Osteoblast (primary cell): Measurements from ENCODE around the gene FBXO28. TPM values are rescaled to one million over a fixed set of nuclear protein-coding genes. Genes with fewer than 3 reads are reported as not detected.
"Not testable (repeated sequence)": the region's sequence is repeated elsewhere in the genome, so short reads cannot be mapped to it uniquely, and the experiment has no call there.

Source experiments
- DNase-seq: peaks from one replicate; pipeline ENCODE4 v3.0.0; 2011; ENCODE audit warnings: low spot score, mixed read lengths; ENCODE audit not compliant: insufficient read length; ENCODE audit errors: missing footprints
- H2AFZ ChIP-seq: 2 replicates; pipeline ENCODE4 v1.6.0; 2011; ENCODE audit warnings: mild to moderate bottlenecking, low read length
- H3K27ac ChIP-seq: 2 replicates; pipeline ENCODE4 v1.5.1; 2011; ENCODE audit warnings: mild to moderate bottlenecking, low read depth, low read length, moderate library complexity
- H3K27me3 ChIP-seq: 2 replicates; pipeline ENCODE4 v1.6.0; 2012; ENCODE audit warnings: mild to moderate bottlenecking, control low read depth, inconsistent platforms, low read length, moderate library complexity; ENCODE audit not compliant: insufficient read depth
- H3K36me3 ChIP-seq: 2 replicates; pipeline ENCODE4 v1.5.1; 2011; ENCODE audit warnings: mild to moderate bottlenecking, low read length, control low read depth, moderate library complexity; ENCODE audit not compliant: insufficient read depth
- H3K4me1 ChIP-seq: 2 replicates; pipeline ENCODE4 v1.5.1; 2011; ENCODE audit warnings: mild to moderate bottlenecking, low read length, control low read depth, moderate library complexity; ENCODE audit not compliant: insufficient read depth
- H3K4me2 ChIP-seq: 2 replicates; pipeline ENCODE4 v1.6.0; 2011; ENCODE audit warnings: mild to moderate bottlenecking, low read length; ENCODE audit not compliant: insufficient read depth
- H3K4me3 ChIP-seq: fragments of 200-600 bp; sonication (generic); 3 replicates; pipeline ENCODE4 v1.5.1; 2012; ENCODE audit warnings: mild to moderate bottlenecking, low read length, inconsistent platforms; ENCODE audit not compliant: insufficient read depth
- H3K79me2 ChIP-seq: 2 replicates; pipeline ENCODE4 v1.6.0; 2012; ENCODE audit warnings: mild to moderate bottlenecking, low read length, control low read depth, inconsistent platforms; ENCODE audit not compliant: insufficient read depth
- H3K9me3 ChIP-seq: 2 replicates; pipeline ENCODE4 v1.5.1; 2011; ENCODE audit warnings: low read depth, low read length, control low read depth
- H4K20me1 ChIP-seq: 2 replicates; pipeline ENCODE4 v1.6.0; 2012; ENCODE audit warnings: mild to moderate bottlenecking, low read length, control low read depth; ENCODE audit not compliant: insufficient read depth
- CTCF ChIP-seq: IDR thresholded peaks from 2 replicates; pipeline ENCODE4 v1.5.1; 2011; ENCODE audit warnings: mild to moderate bottlenecking, low read depth, low read length, moderate library complexity; ENCODE audit errors: extremely low read depth
- total RNA-seq: library from RNA; depleted of rRNA; stranded (reverse); fragments of >200 nt; gene quantifications from 2 replicates; pipeline ENCODE4 v1.2.3, GENCODE V29; 2012

The FBXO28 gene
- total RNA-seq, 1 donor: 35.5 TPM

- no peak overlapping the region for H3K4me3 ChIP-seq
- no peak overlapping the region for H2AFZ ChIP-seq
- H3K27me3 ChIP-seq: no peaks in the 10 kb centered on the region
- H3K36me3 ChIP-seq: no peaks in the 10 kb centered on the region
- TF ChIP-seq CTCF: no peak
- no peaks in the 10 kb centered on the region for H3K79me2 ChIP-seq
- H4K20me1 ChIP-seq: no peaks in the 10 kb centered on the region
- DNase-seq: no peak
- no peaks in the 10 kb centered on the region for H3K9me3 ChIP-seq
- no peak overlapping the region for H3K27ac ChIP-seq
- H3K4me2 ChIP-seq: no peak overlapping the region
- H3K4me1 ChIP-seq: peaks cover 30% of the 10 kb centered on the region
These were observed 87.5 kb downstream of the FBXO28 start for GRCh38 chr1:224201383-224201782.

- H3K4me2 ChIP-seq: no peak overlapping the region
- peaks cover 30% of the 10 kb centered on the region for H3K4me1 ChIP-seq
- no peaks in the 10 kb centered on the region for H3K9me3 ChIP-seq
- H2AFZ ChIP-seq: no peak overlapping the region
- no peak overlapping the region for H3K4me3 ChIP-seq
- H4K20me1 ChIP-seq: no peaks in the 10 kb centered on the region
- no peaks in the 10 kb centered on the region for H3K79me2 ChIP-seq
- no peak overlapping the region for H3K27ac ChIP-seq
- H3K27me3 ChIP-seq: no peaks in the 10 kb centered on the region
- DNase-seq: no peak
- H3K36me3 ChIP-seq: no peaks in the 10 kb centered on the region
- no peak for TF ChIP-seq CTCF
These were observed 87.9 kb downstream of the FBXO28 start for GRCh38 chr1:224201853-224202252.

GRCh38 chr1:224203243-224204016 lies 89.5 kb downstream of the FBXO28 start:
- Histone ChIP-seq H3K36me3 (no peaks in the 10 kb centered on the region), H3K79me2 (no peaks in the 10 kb centered on the region), H3K27me3 (no peaks in the 10 kb centered on the region), H3K4me3 (no peak overlapping the region), H4K20me1 (no peaks in the 10 kb centered on the region), H3K4me2 (peak overlapping the region; percentile 41), H2AFZ (peak overlapping the region; percentile 17), H3K27ac (peak overlapping the region; percentile 55), H3K9me3 (no peaks in the 10 kb centered on the region), H3K4me1 (peaks cover 30% of the 10 kb centered on the region)
- no peak for TF ChIP-seq CTCF
- peak; percentile 89 for DNase-seq

- Histone ChIP-seq H2AFZ (peak overlapping the region; percentile 83), H3K4me3 (peak overlapping the region; percentile 60), H3K9me3 (no peaks in the 10 kb centered on the region), H3K36me3 (no peaks in the 10 kb centered on the region), H3K4me2 (peak overlapping the region; percentile 74), H3K4me1 (peaks cover 30% of the 10 kb centered on the region), H4K20me1 (no peaks in the 10 kb centered on the region), H3K79me2 (no peaks in the 10 kb centered on the region), H3K27ac (peak overlapping the region; percentile 93), H3K27me3 (no peaks in the 10 kb centered on the region)
- no peak for TF ChIP-seq CTCF
- peak; percentile 71 for DNase-seq
These were observed 91.5 kb downstream of the FBXO28 start for GRCh38 chr1:224205438-224205840.

- H3K4me2 ChIP-seq: peak overlapping the region; percentile 74
- H3K27ac ChIP-seq: peak overlapping the region; percentile 93
- not testable (repeated sequence) for H3K36me3 ChIP-seq, H3K9me3 ChIP-seq, H4K20me1 ChIP-seq, H3K79me2 ChIP-seq, DNase-seq, H3K27me3 ChIP-seq
- H3K4me1 ChIP-seq: peaks cover 30% of the 10 kb centered on the region
- peak overlapping the region; percentile 60 for H3K4me3 ChIP-seq
- peak overlapping the region; percentile 83 for H2AFZ ChIP-seq
These were observed 92.1 kb downstream of the FBXO28 start for GRCh38 chr1:224205931-224206538.
